GM12874 (cell line): Measurements from ENCODE around the gene SF3A1.

Source experiments
- TF ChIP-seq, protein P1 (sequence below): IDR thresholded peaks from 2 replicates; pipeline ENCODE4 v1.5.1; 2011; ENCODE audit warnings: low read depth, mild to moderate bottlenecking, control low read depth, low read length, moderate library complexity; ENCODE audit not compliant: insufficient read depth

Gene SF3A1

DNA sequence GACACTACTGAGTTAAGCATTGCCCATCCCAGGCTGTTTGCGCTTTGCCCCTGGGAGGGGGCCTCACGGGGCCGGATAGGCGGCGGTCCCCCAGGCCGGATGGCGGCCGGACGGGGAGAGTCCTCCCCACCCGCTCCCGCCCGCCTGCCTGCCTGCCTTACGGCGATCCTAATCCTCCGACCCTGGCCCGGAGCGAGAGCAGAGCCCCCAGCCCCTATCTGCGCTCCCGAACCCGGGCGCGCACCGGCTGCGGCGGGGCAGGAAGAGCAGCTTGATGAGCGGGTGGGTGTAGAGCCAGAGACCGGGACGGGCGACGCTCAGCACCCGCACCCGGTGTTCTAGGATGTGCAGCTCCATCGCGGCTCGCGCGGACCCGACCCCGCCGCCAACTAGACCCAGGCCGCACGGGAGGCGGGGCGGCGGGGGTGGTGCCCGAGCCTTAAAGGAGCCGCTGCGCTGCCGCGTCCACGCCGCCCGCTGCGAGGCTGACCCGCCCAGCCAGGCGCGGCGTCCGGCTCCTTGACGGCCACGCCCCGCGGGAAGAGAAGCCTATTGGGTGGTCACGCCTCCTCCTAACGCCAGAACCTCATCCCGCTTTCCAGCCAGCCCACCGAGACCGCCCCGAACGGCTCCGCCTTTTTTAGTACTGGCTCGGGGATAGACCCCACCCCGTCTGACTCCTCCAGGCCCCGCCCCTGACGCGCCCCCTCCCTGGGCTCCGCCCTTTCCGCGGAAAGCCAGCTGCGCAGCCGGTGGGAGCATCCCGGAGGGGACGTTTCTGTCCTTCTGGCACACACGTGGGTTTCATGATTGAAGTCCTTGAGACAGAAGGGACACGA is 67.3 kb downstream of the SF3A1 start, which contains the start of gene CASTOR1:
TSS of gene CASTOR1 (minus strand) at position 365 of the 839 bp plus-strand sequence. CDS start at position 357, 8 bp downstream.
- TF ChIP-seq, protein P1, sequence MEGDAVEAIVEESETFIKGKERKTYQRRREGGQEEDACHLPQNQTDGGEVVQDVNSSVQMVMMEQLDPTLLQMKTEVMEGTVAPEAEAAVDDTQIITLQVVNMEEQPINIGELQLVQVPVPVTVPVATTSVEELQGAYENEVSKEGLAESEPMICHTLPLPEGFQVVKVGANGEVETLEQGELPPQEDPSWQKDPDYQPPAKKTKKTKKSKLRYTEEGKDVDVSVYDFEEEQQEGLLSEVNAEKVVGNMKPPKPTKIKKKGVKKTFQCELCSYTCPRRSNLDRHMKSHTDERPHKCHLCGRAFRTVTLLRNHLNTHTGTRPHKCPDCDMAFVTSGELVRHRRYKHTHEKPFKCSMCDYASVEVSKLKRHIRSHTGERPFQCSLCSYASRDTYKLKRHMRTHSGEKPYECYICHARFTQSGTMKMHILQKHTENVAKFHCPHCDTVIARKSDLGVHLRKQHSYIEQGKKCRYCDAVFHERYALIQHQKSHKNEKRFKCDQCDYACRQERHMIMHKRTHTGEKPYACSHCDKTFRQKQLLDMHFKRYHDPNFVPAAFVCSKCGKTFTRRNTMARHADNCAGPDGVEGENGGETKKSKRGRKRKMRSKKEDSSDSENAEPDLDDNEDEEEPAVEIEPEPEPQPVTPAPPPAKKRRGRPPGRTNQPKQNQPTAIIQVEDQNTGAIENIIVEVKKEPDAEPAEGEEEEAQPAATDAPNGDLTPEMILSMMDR, result 0 out of 2 replicates have a peak, but pooled peaks have one; percentile 0

DNA sequence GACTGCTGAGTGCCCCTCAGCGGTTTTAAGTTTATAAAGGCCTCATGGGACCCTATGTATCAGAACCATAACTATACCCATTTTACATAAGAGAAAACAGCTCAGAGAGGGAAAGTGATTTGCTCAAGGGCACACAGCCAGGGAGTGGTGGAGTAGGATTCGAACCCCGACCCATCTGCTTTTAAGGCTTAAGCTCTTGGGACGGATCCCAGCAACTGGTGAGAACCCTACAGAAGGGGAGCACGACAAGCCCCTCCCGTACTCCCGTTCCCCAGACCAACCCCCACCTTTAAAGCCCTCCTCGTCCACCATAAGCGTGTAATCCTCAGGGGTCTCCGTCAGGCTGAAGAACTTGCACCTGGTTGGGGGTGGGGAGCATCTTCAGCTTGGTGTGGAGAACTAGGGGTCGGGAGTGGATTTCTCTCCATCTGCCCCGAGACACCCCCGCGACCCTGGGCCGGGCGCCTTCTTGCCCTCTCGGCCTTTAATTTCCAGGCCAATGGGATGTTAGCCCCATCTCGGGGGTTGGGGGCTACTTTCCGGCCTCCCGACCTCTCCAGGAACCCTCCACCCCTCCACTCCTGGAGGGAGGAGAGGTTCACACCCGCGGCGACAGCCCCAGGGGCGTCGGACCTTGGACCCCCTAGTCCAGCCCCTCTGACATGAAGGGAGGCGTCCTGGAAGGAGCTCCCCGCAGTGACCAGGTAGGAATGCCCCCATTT is 68.1 kb downstream of the SF3A1 start:
- TF ChIP-seq, protein P1, result 0 out of 2 replicates have a peak, but pooled peaks have one; percentile 0

DNA sequence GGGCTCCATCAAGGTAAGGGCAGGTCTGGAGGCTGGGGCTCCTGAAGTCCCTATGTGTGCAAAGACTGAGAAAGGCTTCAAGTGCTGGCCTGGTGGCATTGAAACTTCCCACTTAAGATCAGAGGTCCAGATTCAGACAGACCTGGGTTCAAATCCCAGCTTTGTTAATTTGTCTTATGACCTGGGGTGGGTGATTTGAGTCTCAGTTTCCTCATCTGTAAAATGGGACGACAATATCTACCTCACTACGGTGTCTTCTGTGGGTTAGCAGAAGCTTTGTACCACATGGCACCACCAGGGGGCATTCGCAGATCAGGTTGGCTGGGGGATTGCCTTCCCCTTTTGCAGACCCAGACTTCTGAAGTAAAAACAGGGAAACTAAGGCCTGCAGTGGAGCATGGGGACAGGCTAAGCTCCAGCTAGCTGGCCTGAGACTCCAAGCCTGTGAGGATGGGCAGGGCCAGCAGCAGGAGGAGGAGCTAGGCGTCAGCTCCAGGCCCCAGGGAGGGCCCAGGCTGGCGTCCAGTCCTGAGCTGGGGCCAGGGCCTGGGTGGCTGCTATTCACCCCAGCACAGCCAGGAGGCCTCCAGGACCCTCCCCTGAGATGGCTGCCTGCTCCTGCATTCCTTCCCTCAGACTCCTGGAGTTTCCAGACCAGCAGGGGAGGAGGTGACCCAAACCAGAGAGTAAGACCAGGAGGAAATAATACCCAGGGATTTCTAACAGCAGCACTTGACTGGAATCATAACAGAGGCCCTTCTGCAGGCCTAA is 68.9 kb downstream of the SF3A1 start:
- TF ChIP-seq, protein P1, result peak; percentile 76

DNA sequence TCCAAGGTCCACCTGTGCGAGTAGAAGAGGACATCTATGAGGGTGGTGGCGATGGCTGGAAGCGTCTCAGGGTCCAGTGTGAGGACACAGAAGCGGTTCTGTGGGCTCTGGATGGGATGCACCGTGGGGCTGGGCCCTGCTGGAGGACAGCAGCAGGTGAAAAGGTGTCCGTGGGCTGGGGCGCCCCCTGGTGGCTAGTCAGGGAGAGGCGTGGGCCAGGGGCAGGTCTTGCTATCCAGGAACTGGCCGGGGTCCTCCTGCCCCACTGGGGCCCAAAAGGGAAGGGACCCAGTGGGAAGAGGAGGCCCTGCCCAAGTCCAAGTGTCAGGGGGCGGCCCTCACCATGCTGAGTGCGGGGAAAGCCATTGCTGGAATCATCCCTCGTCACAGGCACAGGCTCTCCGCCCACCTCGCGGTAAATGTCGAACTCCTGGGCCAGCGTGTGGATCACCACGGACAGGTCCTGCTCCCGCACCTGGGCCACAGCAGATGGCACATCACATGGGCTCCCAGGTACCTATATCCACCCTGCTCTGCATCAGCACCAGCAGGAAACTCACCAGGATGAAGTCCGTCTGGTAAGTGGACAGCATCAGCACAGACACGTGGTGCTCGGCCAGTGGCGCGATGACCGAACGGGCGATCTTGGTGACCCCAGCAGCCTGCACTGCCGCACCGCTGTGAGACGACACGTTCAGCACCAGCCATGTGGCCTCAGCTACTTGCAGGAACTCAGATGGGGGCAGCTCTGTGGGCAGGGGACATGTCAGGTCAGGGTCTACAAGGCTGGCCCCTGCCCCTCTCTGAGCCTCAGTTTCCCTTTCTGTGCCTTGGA is 69.7 kb downstream of the SF3A1 start:
- TF ChIP-seq, protein P1, result peak; percentile 98

DNA sequence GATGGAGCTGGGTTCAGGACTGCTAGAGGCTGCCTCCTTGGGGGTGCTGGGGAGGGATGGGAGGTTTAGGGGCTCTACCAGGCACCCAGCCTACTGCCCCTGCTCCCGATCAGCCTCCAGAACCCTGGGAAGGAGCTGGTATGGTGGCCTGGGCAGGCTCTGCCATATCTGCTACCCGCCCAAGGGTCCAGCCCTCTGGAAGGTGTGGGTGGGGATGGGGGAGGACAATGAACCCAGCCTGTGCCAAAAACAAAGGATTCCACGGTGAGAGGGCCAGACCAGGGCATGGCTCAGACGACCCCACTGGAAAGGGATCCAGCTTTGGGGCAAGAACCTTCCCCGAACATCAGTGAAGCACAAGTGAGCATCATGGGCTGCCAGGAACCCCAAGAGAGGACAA is 70.4 kb downstream of the SF3A1 start:
- TF ChIP-seq, protein P1, result no peak

DNA sequence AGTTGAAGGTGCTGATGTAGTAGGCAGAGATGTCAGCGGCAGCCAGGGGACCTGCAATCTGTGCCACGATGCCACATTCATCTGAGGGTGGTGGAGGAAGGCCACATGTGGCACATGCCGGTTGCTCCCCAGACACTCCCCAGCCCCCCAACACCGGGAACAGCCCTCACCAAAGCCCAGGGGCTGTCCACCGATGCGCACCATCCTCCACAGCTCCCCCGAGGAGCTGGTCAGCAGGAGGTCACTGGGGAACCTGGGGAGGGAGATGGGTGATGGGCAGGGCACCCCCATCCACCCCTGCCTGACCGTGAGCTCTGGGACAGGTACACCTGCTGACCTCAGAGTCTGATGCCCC is 70.9 kb downstream of the SF3A1 start:
- TF ChIP-seq, protein P1, result no peak
